Right renal pelvis (tissue), 4 donors: Measurements from ENCODE around the gene SLITRK2. TPM values are rescaled to one million over a fixed set of nuclear protein-coding genes. Genes with fewer than 3 reads are reported as not detected.

Experiments used
- DNase-seq, 4 donors: peaks; one replicate each; pipeline ENCODE4 v3.0.0-alpha.2; 2013; ENCODE audit warnings: low read depth in 4 of 4, low spot score in 3 of 4, missing footprints in 1 of 4
- polyA plus RNA-seq, 4 donors: library from polyadenylated mRNA; unstranded; fragments of 120-200 nt; gene quantifications; one replicate each; pipeline ENCODE4 v1.2.1, GENCODE V29; 2013; ENCODE audit not compliant: insufficient read length in 4 of 4

SLITRK2 gene
- polyA plus RNA-seq, 4 donors = 1.4 to 2.8 (median 1.7) TPM

GRCh38 chrX:145853181-145853580 lies 35.6 kb downstream of the SLITRK2 start:
- no peak for DNase-seq

GRCh38 chrX:145856181-145856580 lies 38.6 kb downstream of the SLITRK2 start:
- no peak for DNase-seq

- DNase-seq = no peak
Measured at GRCh38 chrX:145861818-145862217, 44.2 kb downstream of the SLITRK2 start.

GRCh38 chrX:145865082-145865481 lies 47.5 kb downstream of the SLITRK2 start:
- DNase-seq = no peak
